ENCODE measurements around the gene FDXR.

Gene FDXR

DNA sequence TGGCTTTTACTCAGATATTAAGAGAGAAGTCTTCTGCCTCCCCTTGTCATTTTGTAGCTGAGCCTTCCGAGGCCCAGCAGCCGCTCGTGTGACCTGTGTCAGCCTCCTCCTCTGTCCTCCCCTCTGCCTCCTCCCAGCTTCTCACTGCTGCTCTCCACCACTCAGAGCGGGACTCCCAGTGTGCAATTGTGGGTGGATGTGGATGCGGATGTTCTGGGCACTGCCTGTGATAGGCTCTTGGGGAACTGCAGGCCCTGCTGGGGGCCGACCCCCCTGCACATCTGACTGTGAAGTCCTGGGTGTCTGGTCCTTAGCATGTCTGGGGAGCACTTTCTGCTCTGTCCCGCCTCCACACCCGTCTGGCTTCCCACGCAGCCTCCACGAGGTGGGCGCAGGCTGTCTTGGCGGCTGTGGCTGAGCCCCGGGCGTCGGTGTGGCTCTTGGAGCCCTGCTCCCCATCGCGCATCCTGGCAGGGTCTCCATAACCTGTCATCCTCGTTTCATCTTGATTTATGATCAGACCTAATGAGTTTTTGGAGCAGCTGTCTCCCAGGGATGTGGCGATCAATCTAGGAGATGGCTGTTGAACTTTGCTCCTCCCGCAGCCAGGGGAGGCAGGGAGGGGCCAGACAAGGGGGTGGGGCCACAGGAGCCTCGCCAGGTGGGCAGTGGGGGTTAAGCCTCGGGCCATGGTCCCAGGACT is 41.2 kb downstream of the FDXR start:
- Histone ChIP-seq H3K9ac (ENCODE audit: low read length in 2 of 2) (no peak overlapping the region), H3K4me1 (ENCODE audit: control insufficient read depth, insufficient read depth, low read length) (no peaks in the 10 kb centered on the region), H3K36me3 (ENCODE audit: control insufficient read depth in 2 of 2, insufficient read depth in 2 of 2, low read length in 2 of 2) (peaks cover 0 to 6% of the 10 kb centered on the region in 2 donors), H3K9me3 (ENCODE audit: control insufficient read depth in 2 of 2, low read length in 2 of 2) (no peaks in the 10 kb centered on the region), H3K4me3 (ENCODE audit: low read length in 2 of 2) (no peak overlapping the region), H3K27ac (ENCODE audit: low read length) (no peak overlapping the region), H3K27me3 (ENCODE audit: control insufficient read depth in 1 of 2, insufficient read depth in 2 of 2, low read length in 2 of 2) (no peaks in the 10 kb centered on the region)

- Histone ChIP-seq H3K27ac (ENCODE audit: low read length) (no peak overlapping the region), H3K4me1 (ENCODE audit: control insufficient read depth, insufficient read depth, low read length) (no peaks in the 10 kb centered on the region), H3K27me3 (ENCODE audit: control insufficient read depth in 1 of 2, insufficient read depth in 2 of 2, low read length in 2 of 2) (no peaks in the 10 kb centered on the region), H3K36me3 (ENCODE audit: control insufficient read depth in 2 of 2, insufficient read depth in 2 of 2, low read length in 2 of 2) (peaks cover 0 to 4% of the 10 kb centered on the region in 2 donors), H3K9ac (ENCODE audit: low read length in 2 of 2) (no peak overlapping the region), H3K9me3 (ENCODE audit: control insufficient read depth in 2 of 2, low read length in 2 of 2) (no peaks in the 10 kb centered on the region), H3K4me3 (ENCODE audit: low read length in 2 of 2) (no peak overlapping the region)
Observed at GRCh38 chr17:74830861-74831260, 41.9 kb downstream of the FDXR start.

- Histone ChIP-seq H3K27ac (ENCODE audit: low read length) (no peak overlapping the region), H3K27me3 (ENCODE audit: control insufficient read depth in 1 of 2, insufficient read depth in 2 of 2, low read length in 2 of 2) (no peaks in the 10 kb centered on the region)
Observed at GRCh38 chr17:74827800-74828199, 45.0 kb downstream of the FDXR start.

GRCh38 chr17:74825952-74826719 is 46.7 kb downstream of the FDXR start:
- H3K27me3 ChIP-seq (ENCODE audit: control insufficient read depth in 1 of 2, insufficient read depth in 2 of 2, low read length in 2 of 2): no peaks in the 10 kb centered on the region
- H3K27ac ChIP-seq (ENCODE audit: low read length): no peak overlapping the region
- no peak overlapping the region for H3K9ac ChIP-seq (ENCODE audit: low read length in 2 of 2)
- peaks cover 11% of the 10 kb centered on the region for H3K4me1 ChIP-seq (ENCODE audit: control insufficient read depth, insufficient read depth, low read length)
- H3K36me3 ChIP-seq (ENCODE audit: control insufficient read depth in 2 of 2, insufficient read depth in 2 of 2, low read length in 2 of 2): peaks cover 0 to 4% of the 10 kb centered on the region in 2 donors
- H3K4me3 ChIP-seq (ENCODE audit: low read length in 2 of 2): no peak overlapping the region
- no peaks in the 10 kb centered on the region for H3K9me3 ChIP-seq (ENCODE audit: control insufficient read depth in 2 of 2, low read length in 2 of 2)

More at GRCh38 chr17:74827800-74828199, 45.0 kb downstream of the FDXR start:
- Histone ChIP-seq H3K4me3 (ENCODE audit: low read length in 2 of 2) (no peak overlapping the region), H3K9ac (ENCODE audit: low read length in 2 of 2) (no peak overlapping the region), H3K36me3 (ENCODE audit: control insufficient read depth in 2 of 2, insufficient read depth in 2 of 2, low read length in 2 of 2) (peaks cover 0 to 4% of the 10 kb centered on the region in 2 donors), H3K4me1 (ENCODE audit: control insufficient read depth, insufficient read depth, low read length) (peaks cover 6% of the 10 kb centered on the region), H3K9me3 (ENCODE audit: control insufficient read depth in 2 of 2, low read length in 2 of 2) (no peaks in the 10 kb centered on the region)

GRCh38 chr17:74824961-74825627 is 47.7 kb downstream of the FDXR start:
- no peaks in the 10 kb centered on the region for H3K9me3 ChIP-seq (ENCODE audit: control insufficient read depth in 2 of 2, low read length in 2 of 2)
- H3K27ac ChIP-seq (ENCODE audit: low read length): no peak overlapping the region
- no peak overlapping the region for H3K9ac ChIP-seq (ENCODE audit: low read length in 2 of 2)
- H3K36me3 ChIP-seq (ENCODE audit: control insufficient read depth in 2 of 2, insufficient read depth in 2 of 2, low read length in 2 of 2): peaks cover 2% of the 10 kb centered on the region in 2 donors
- H3K27me3 ChIP-seq (ENCODE audit: control insufficient read depth in 1 of 2, insufficient read depth in 2 of 2, low read length in 2 of 2): no peaks in the 10 kb centered on the region
- H3K4me1 ChIP-seq (ENCODE audit: control insufficient read depth, insufficient read depth, low read length): peaks cover 11% of the 10 kb centered on the region
- no peak overlapping the region for H3K4me3 ChIP-seq (ENCODE audit: low read length in 2 of 2)

DNA sequence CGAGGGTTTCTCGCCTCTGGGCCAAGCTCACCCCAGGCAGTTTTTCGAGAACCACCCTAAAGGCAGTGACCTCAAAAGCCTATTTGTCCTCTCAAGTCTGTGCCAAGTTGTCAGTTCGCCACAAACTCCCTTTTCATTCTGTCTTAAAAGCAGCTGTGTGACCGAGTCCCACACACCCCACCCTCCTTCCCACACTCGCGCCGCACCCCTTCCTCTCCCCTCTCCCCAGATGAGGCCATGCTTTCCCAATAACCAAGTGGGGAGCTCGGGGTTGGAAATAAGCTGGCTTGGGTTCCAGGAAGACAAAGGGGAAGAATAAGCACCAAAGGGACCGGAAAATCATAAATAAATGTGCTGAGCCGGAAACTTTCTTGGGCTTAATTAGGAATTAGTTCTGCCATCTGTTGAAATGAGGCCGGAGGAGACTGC is 49.8 kb downstream of the FDXR start:
- Histone ChIP-seq H3K4me1 (ENCODE audit: control insufficient read depth, insufficient read depth, low read length) (peaks cover 11% of the 10 kb centered on the region), H3K9me3 (ENCODE audit: control insufficient read depth in 2 of 2, low read length in 2 of 2) (no peaks in the 10 kb centered on the region), H3K9ac (ENCODE audit: low read length in 2 of 2) (no peak overlapping the region), H3K4me3 (ENCODE audit: low read length in 2 of 2) (no peak overlapping the region), H3K27ac (ENCODE audit: low read length) (no peak overlapping the region), H3K36me3 (ENCODE audit: control insufficient read depth in 2 of 2, insufficient read depth in 2 of 2, low read length in 2 of 2) (peaks cover 5% of the 10 kb centered on the region in 2 donors), H3K27me3 (ENCODE audit: control insufficient read depth in 1 of 2, insufficient read depth in 2 of 2, low read length in 2 of 2) (no peaks in the 10 kb centered on the region)

- Histone ChIP-seq H3K27me3 (ENCODE audit: control insufficient read depth in 1 of 2, insufficient read depth in 2 of 2, low read length in 2 of 2) (no peaks in the 10 kb centered on the region), H3K36me3 (ENCODE audit: control insufficient read depth in 2 of 2, insufficient read depth in 2 of 2, low read length in 2 of 2) (peaks cover 5% of the 10 kb centered on the region in 2 donors), H3K9ac (ENCODE audit: low read length in 2 of 2) (no peak overlapping the region), H3K9me3 (ENCODE audit: control insufficient read depth in 2 of 2, low read length in 2 of 2) (no peaks in the 10 kb centered on the region), H3K4me1 (ENCODE audit: control insufficient read depth, insufficient read depth, low read length) (peaks cover 11% of the 10 kb centered on the region), H3K4me3 (ENCODE audit: low read length in 2 of 2) (no peak overlapping the region), H3K27ac (ENCODE audit: low read length) (no peak overlapping the region)
Observed at GRCh38 chr17:74822335-74822938, 50.4 kb downstream of the FDXR start.

GRCh38 chr17:74821655-74822334 is 51.0 kb downstream of the FDXR start:
- no peak overlapping the region for H3K27ac ChIP-seq (ENCODE audit: low read length)
- no peak overlapping the region for H3K9ac ChIP-seq (ENCODE audit: low read length in 2 of 2)
- no peaks in the 10 kb centered on the region for H3K27me3 ChIP-seq (ENCODE audit: control insufficient read depth in 1 of 2, insufficient read depth in 2 of 2, low read length in 2 of 2)
- H3K4me1 ChIP-seq (ENCODE audit: control insufficient read depth, insufficient read depth, low read length): peaks cover 11% of the 10 kb centered on the region
- H3K4me3 ChIP-seq (ENCODE audit: low read length in 2 of 2): no peak overlapping the region
- no peaks in the 10 kb centered on the region for H3K9me3 ChIP-seq (ENCODE audit: control insufficient read depth in 2 of 2, low read length in 2 of 2)
- H3K36me3 ChIP-seq (ENCODE audit: control insufficient read depth in 2 of 2, insufficient read depth in 2 of 2, low read length in 2 of 2): peaks cover 5 to 9% of the 10 kb centered on the region in 2 donors

DNA sequence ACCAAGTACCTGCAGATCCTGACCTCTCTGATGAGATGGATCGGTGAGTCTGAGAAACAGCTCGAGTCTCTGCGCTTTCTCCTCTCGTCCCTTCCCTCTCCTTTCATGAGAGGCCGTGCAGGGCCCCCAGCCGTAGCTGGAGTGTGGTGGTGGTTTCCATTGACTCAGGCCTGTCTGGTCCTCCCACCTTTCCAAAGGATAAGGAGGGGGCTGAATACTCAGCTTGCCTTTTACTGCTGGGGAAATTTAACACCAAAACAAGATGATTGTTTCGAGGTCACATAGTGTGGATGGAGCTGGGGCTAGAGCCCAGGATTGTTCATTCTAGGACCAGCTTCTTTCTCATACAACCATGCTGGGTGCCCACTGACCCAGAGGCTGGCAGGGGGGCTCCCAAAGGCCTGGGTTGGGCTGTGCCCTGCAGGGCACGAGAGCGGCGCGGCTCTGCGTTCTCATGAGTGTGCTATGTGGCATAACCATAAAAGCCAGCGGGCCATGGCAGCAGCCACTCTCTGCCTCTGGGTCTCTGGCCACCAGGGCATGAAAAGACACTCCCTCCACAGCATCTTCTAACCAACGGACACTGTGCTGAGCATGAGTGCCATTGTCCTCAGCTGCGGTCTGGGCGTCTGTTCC is 52.9 kb downstream of the FDXR start:
- Histone ChIP-seq H3K36me3 (ENCODE audit: control insufficient read depth in 2 of 2, insufficient read depth in 2 of 2, low read length in 2 of 2) (peaks cover 5 to 9% of the 10 kb centered on the region in 2 donors), H3K27ac (ENCODE audit: low read length) (no peak overlapping the region), H3K9ac (ENCODE audit: low read length in 2 of 2) (no peak overlapping the region), H3K9me3 (ENCODE audit: control insufficient read depth in 2 of 2, low read length in 2 of 2) (no peaks in the 10 kb centered on the region), H3K4me1 (ENCODE audit: control insufficient read depth, insufficient read depth, low read length) (peaks cover 11% of the 10 kb centered on the region), H3K27me3 (ENCODE audit: control insufficient read depth in 1 of 2, insufficient read depth in 2 of 2, low read length in 2 of 2) (no peaks in the 10 kb centered on the region), H3K4me3 (ENCODE audit: low read length in 2 of 2) (no peak overlapping the region)
